Measurements from ENCODE around the gene RHBDD3. TPM values are rescaled to one million over a fixed set of nuclear protein-coding genes. Genes with fewer than 3 reads are reported as not detected.
A peak's percentile ranks its signal among the peaks of the same experiment; 100 is the strongest.
"Not testable (repeated sequence)": the region's sequence is repeated elsewhere in the genome, so short reads cannot be mapped to it uniquely, and the experiment has no call there.

RHBDD3 gene
- polyA plus RNA-seq, 3 donors = 4.0 to 11.1 (median 4.8) TPM

GRCh38 chr22:29224121-29224858 lies 43.5 kb downstream of the RHBDD3 start:
- 95% methylated on average over 8 of the region's 19 CpGs for WGBS (ENCODE audit: insufficient coverage)
- peaks cover 5% of the 10 kb centered on the region for H3K4me1 Mint-ChIP-seq
- no peak for TF ChIP-seq CTCF (IDR thresholded peaks at IDR 0.05)
- Histone ChIP-seq H3K4me1 (ENCODE audit: control insufficient read depth in 1 of 2, insufficient read depth in 2 of 2, low read length in 2 of 2) (no peaks in the 10 kb centered on the region), H3K9ac (ENCODE audit: insufficient read depth, low read length, poor library complexity, severe bottlenecking) (no peak overlapping the region), H3K4me3 (replicated peaks in 1 of 3; ENCODE audit: low read depth in 2 of 3, low read length in 3 of 3) (no peak overlapping the region), H3K27me3 (ENCODE audit: control insufficient read depth in 2 of 2, insufficient read depth in 2 of 2, low read length in 2 of 2) (no peaks in the 10 kb centered on the region), H4K20me1 (ENCODE audit: insufficient read depth, low read length) (no peaks in the 10 kb centered on the region), H3K27ac (ENCODE audit: low read depth in 1 of 2, low read length in 2 of 2) (no peak overlapping the region), H3K79me2 (ENCODE audit: insufficient read depth, low read length) (no peaks in the 10 kb centered on the region), H3K36me3 (replicated peaks in 1 of 2; ENCODE audit: control insufficient read depth in 1 of 2, insufficient read depth in 2 of 2, low read length in 2 of 2) (no peaks in the 10 kb centered on the region), H3K9me3 (replicated peaks in 1 of 2; ENCODE audit: control insufficient read depth in 1 of 2, insufficient read depth in 1 of 2, low read length in 2 of 2) (no peaks in the 10 kb centered on the region), H2AFZ (ENCODE audit: insufficient read depth, low read depth, low read length, poor library complexity, severe bottlenecking) (no peak overlapping the region), H3K4me2 (replicated peaks; ENCODE audit: extremely low read depth, low read length, poor library complexity, severe bottlenecking) (no peak overlapping the region)
- H3K27me3 Mint-ChIP-seq (ENCODE audit: low read depth in 3 of 3) = peaks cover under 1 to 1% (median 1%) of the 10 kb centered on the region in 3 donors
- no peak overlapping the region for H3K4me3 Mint-ChIP-seq
- H3K27ac Mint-ChIP-seq = no peak overlapping the region
- no peaks in the 10 kb centered on the region for H3K36me3 Mint-ChIP-seq
- no peaks in the 10 kb centered on the region for H3K9me3 Mint-ChIP-seq
- intact Hi-C loops (cut with micrococcal nuclease) = no loop called here
- no peak for DNase-seq

GRCh38 chr22:29219881-29220670 lies 47.7 kb downstream of the RHBDD3 start:
- DNase-seq = no peak
- Histone ChIP-seq H3K4me2 (replicated peaks; ENCODE audit: extremely low read depth, low read length, poor library complexity, severe bottlenecking) (no peak overlapping the region), H3K4me1 (ENCODE audit: control insufficient read depth in 1 of 2, insufficient read depth in 2 of 2, low read length in 2 of 2) (peaks cover 8% of the 10 kb centered on the region in 2 donors), H2AFZ (ENCODE audit: insufficient read depth, low read depth, low read length, poor library complexity, severe bottlenecking) (no peak overlapping the region), H3K9me3 (replicated peaks in 1 of 2; ENCODE audit: control insufficient read depth in 1 of 2, insufficient read depth in 1 of 2, low read length in 2 of 2) (no peaks in the 10 kb centered on the region), H3K79me2 (ENCODE audit: insufficient read depth, low read length) (no peaks in the 10 kb centered on the region), H4K20me1 (ENCODE audit: insufficient read depth, low read length) (no peaks in the 10 kb centered on the region), H3K4me3 (replicated peaks in 1 of 3; ENCODE audit: low read depth in 2 of 3, low read length in 3 of 3) (no peak overlapping the region), H3K9ac (ENCODE audit: insufficient read depth, low read length, poor library complexity, severe bottlenecking) (no peak overlapping the region), H3K36me3 (replicated peaks in 1 of 2; ENCODE audit: control insufficient read depth in 1 of 2, insufficient read depth in 2 of 2, low read length in 2 of 2) (no peaks in the 10 kb centered on the region), H3K27me3 (ENCODE audit: control insufficient read depth in 2 of 2, insufficient read depth in 2 of 2, low read length in 2 of 2) (no peaks in the 10 kb centered on the region), H3K27ac (ENCODE audit: low read depth in 1 of 2, low read length in 2 of 2) (no peak overlapping the region)
- WGBS (ENCODE audit: insufficient coverage) = 95% methylated on average over 7 of the region's 14 CpGs
- TF ChIP-seq CTCF (IDR thresholded peaks at IDR 0.05) = no peak
- peak overlapping the region in 1 of 7 donors; percentile 30 for H3K27ac Mint-ChIP-seq
- intact Hi-C loops (cut with micrococcal nuclease) = no loop called here
- no peaks in the 10 kb centered on the region for H3K36me3 Mint-ChIP-seq
- peak overlapping the region in 1 of 2 donors; percentile 17 for H3K4me3 Mint-ChIP-seq
- peaks cover 0 to 5% (median 4%) of the 10 kb centered on the region in 3 donors for H3K27me3 Mint-ChIP-seq (ENCODE audit: low read depth in 3 of 3)
- peaks cover 8% of the 10 kb centered on the region for H3K4me1 Mint-ChIP-seq
- no peaks in the 10 kb centered on the region for H3K9me3 Mint-ChIP-seq

GRCh38 chr22:29219409-29219782 lies 48.4 kb downstream of the RHBDD3 start:
- H3K36me3 Mint-ChIP-seq; H3K9me3 ChIP-seq (replicated peaks in 1 of 2; ENCODE audit: control insufficient read depth in 1 of 2, insufficient read depth in 1 of 2, low read length in 2 of 2); intact Hi-C loops (cut with micrococcal nuclease); H3K9me3 Mint-ChIP-seq; H3K4me2 ChIP-seq (replicated peaks; ENCODE audit: extremely low read depth, low read length, poor library complexity, severe bottlenecking); H3K36me3 ChIP-seq (replicated peaks in 1 of 2; ENCODE audit: control insufficient read depth in 1 of 2, insufficient read depth in 2 of 2, low read length in 2 of 2); DNase-seq; H4K20me1 ChIP-seq (ENCODE audit: insufficient read depth, low read length); H3K4me3 Mint-ChIP-seq; H3K4me3 ChIP-seq (replicated peaks in 1 of 3; ENCODE audit: low read depth in 2 of 3, low read length in 3 of 3); H3K4me1 ChIP-seq (ENCODE audit: control insufficient read depth in 1 of 2, insufficient read depth in 2 of 2, low read length in 2 of 2); H3K27me3 ChIP-seq (ENCODE audit: control insufficient read depth in 2 of 2, insufficient read depth in 2 of 2, low read length in 2 of 2); H2AFZ ChIP-seq (ENCODE audit: insufficient read depth, low read depth, low read length, poor library complexity, severe bottlenecking); H3K4me1 Mint-ChIP-seq; H3K27me3 Mint-ChIP-seq (ENCODE audit: low read depth in 3 of 3); H3K79me2 ChIP-seq (ENCODE audit: insufficient read depth, low read length); H3K27ac ChIP-seq (ENCODE audit: low read depth in 1 of 2, low read length in 2 of 2); H3K9ac ChIP-seq (ENCODE audit: insufficient read depth, low read length, poor library complexity, severe bottlenecking): not testable (repeated sequence)
- 17% methylated on average over 2 of the region's 2 CpGs for WGBS (ENCODE audit: insufficient coverage)
- H3K27ac Mint-ChIP-seq = peak overlapping the region in 1 of 7 donors; percentile 75

Data from CD14-positive monocyte (primary cell).